ENCODE data around the gene SLC9A3.

Gene SLC9A3

DNA sequence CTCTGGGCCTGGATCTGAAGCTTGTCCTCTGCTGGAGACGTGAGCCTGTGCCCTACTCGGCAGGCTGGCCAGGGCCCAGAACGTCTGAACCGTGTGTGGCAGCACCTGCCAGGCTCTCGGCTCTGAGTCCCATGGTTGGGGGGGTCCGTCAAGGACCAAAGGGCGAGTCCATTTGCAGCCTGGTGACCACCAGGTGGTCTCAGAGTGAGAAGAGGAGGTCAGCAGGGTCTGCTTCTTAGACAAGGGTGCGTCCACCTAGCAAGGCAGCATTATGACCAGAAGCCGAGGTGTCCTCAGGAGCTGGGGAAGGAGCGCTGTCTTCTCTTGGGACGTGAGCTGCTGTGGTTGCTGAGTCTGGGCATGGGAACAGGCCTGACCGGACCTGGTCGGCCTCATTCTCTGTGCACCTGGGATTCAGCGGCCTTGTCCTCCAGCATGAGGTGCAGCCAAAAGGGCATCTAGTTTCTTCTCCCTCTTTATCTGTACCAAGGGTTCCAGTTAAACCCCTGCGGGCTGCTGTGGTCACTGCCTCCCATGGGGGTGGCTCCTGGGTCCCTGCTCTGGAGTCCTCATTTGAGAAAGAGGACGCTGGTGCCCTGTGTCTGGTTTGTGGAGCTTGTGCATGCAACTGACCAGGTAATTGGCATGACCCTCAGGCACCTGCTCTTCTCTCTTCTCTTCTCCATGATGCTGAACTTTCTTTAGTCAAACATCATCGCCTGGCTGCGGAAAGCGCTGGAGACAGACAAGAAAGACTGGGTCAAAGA lies 66.9 kb downstream of the SLC9A3 start:
- no peak for DNase-seq

DNA sequence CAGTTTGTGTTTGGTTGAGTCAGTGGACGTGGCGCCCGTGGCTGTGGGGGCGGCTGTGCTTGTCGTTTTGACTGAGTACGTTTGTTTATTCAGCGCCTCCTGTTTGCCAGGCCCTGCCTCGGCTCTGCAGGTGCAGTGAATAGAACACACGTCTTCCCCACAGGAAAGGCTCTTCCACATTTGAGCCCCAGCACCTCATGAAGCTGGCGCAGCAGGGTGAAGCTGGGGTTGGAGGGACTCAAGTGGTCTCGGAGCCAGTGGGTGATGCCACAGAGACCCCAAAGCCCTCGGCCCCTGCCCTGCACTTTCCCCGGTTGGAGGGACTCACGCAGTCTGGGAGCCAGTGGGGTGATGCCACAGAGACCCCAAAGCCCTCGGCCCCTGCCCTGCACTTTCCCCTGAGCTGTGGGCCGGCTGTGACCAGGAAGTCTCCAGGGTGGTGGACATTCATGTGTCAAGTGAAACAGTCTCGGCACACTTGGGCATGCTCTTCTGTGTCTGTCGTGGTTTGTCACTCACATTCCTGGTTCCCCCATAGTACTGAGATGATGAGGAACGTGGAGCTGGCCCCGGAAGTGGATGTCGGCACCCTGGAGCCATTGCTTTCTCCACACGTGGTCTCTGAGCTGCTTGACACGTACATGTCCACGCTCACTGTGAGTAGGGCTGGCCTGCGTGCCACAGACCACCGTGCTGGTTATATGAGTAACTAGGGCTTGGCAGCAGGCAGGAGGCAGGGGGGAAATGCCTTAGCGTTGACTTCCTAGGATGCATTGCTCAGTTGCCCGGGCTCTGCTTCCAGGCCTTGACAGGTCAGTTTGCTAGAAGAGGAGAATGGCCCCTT lies 67.7 kb downstream of the SLC9A3 start:
- DNase-seq, result no peak

DNA sequence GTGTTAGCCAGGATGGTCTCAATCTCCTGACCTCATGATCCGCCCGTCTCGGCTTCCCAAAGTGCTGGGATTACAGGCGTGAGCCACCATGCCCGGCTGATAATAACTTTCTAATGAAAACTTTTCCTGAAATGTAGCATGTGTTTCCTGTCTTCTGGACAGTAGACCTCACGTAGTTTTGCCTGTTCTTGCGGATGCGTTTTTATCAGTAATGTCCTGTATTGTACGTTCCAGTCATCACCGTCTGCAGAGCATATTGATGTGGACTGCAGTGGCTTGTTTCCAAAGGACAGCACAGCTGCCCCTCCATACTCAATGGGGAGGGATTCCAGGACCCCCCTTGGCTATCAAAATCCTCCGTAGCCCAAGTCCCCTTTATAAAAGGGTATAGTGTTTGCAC lies 68.4 kb downstream of the SLC9A3 start:
- DNase-seq, result no peak

DNA sequence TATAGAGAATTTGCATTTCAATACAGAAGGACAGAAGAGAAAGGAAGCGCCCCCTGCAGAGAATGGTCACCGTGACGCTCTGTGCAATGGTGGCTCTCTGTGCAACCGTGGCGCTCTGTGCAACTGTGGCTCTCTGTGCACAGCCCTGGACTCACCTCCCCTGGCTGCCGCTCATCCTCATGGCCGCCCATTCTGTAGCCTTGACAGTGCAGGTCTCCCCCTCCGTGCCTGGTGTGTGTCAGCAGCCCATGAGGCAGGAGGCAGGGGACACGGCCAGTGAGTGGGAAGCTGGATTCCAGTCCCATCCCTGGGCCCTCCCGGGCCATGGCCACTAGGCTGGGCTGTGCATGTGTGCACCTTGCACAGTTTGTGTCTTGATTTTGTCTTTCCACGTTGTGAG lies 69.3 kb downstream of the SLC9A3 start:
- DNase-seq, result no peak

DNA sequence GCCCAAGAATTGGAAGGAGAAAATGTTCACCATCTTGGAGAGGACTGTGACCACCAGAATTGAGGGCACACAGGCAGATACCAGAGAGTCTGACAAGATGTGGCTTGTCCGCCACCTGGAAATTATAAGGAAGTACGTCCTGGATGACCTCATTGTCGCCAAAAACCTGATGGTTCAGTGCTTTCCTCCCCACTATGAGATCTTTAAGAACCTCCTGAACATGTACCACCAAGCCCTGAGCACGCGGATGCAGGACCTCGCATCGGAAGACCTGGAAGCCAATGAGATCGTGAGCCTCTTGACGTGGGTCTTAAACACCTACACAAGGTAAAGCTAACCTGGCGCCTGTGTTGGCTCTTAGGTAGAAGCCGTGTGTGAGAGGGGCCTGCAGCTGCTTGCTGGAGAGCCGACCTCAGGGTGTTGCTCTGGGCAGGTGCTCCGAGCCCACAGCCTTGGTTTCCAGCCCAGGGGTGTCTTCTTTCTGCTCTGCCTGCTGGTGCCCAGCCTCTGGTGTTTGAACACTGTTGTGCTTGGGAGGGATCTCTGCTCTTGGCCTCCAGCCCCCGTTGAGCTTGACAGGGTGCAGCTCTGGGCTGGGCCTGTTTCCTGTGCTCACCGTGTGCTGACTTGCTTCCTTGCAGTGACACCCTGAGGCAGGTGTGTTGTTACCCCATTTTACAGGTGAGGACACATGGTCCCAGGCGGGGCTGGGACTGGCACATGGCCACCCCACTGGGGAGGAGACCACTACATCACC lies 70.3 kb downstream of the SLC9A3 start:
- no peak for DNase-seq

DNA sequence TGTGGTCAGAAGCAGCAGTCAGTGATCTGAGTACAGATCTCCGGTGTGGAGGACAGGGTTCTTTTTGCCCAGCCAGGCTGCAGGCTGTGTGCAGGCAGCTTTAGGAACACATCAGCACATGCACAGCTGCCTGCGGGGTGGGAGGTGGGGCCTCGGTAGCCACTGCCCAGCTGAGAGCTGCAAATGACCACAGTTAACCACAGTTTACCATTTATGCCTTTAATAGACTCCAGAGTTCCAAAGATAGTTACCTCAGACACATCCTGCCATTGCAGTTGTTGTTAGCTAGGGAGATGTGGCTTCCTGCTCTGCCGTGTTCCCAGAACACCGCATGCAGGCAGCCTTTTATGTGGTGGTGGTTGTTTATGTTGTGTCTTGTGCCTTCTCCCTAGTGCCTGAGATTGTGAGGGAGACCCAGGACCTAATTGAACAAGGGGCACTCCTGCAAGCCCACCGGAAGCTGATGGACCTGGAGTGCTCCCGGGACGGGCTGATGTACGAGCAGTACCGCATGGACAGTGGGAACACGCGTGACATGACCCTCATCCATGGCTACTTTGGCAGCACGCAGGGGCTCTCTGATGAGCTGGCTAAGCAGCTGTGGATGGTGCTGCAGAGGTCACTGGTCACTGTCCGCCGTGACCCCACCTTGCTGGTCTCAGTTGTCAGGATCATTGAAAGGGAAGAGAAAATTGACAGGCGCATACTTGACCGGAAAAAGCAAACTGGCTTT lies 71.1 kb downstream of the SLC9A3 start:
- DNase-seq, result no peak

DNA sequence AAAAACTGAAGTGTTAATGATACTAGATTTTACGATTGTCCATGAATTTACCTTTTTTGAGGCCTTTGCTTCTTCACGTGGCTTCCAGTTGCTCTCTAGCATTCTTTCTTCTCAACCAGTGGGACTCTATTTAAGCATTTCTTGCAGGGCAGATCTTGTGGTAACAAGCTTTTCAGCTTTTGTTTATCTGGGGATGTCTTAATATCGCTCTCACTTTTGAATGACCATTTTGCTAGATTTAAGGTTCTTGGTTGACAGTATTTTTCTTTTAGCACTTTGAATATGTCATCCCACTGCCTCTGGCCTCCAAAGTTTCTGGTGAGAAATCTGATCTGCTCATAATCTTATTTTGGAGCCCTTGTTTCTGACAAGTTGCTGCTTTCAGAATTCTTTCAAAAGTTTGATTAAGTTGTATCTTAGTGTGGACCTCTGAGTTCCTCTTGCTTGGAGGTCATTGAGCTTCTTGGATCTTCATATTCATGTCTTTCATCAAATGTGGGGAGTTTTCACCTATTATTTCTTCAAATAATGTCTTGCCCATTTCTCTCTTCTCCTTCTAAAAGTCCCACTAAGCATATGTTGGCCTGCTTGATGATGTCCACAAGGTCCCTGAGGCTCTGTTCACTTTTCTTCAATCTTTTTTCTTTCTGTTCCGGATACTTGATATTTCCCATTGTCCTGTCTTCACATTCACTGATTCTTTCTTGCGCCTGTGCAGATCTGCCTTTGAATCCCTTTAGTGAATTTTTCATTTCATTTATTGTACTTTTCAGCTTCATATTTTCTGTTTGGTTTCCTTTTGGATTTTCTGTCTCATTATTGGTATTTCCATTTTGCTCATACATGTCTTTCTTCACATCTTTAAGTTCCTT lies 72.4 kb downstream of the SLC9A3 start:
- no peak for DNase-seq

DNA sequence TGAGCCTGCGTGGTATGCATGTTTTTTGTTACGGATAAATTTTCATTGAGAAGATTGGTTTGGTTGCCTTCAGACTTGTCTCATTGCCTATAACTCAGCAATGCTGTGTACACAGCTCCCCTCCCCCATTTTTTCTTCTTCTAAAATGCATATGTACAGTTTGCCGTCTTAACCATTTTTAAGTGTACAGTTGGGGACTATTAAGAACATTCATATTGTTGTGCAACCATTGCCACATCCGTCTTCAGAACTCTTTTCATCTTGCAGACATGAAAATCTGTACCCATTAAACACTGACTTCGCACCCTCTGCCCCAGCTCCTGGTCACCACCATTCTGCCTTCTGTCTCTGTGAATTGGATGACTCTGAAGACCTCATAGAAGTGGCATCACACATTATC lies 75.1 kb downstream of the SLC9A3 start:
- DNase-seq, result no peak

DNA sequence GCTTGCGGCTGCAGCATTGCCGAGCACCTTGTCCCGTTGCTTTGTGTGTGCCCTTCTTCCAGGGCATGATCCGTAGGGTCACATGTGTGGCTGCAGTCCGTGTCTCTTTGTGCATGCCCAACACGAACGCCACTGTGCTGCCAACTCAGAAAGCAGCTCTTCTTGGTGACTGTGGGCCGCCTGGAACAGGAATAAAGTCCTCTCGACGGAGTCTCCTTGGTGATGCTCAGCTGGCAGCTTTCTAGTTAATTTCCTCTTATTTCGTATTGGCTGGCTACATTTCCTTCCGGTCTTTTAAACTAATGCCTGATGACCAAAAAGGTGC lies 75.5 kb downstream of the SLC9A3 start:
- no peak for DNase-seq

DNA sequence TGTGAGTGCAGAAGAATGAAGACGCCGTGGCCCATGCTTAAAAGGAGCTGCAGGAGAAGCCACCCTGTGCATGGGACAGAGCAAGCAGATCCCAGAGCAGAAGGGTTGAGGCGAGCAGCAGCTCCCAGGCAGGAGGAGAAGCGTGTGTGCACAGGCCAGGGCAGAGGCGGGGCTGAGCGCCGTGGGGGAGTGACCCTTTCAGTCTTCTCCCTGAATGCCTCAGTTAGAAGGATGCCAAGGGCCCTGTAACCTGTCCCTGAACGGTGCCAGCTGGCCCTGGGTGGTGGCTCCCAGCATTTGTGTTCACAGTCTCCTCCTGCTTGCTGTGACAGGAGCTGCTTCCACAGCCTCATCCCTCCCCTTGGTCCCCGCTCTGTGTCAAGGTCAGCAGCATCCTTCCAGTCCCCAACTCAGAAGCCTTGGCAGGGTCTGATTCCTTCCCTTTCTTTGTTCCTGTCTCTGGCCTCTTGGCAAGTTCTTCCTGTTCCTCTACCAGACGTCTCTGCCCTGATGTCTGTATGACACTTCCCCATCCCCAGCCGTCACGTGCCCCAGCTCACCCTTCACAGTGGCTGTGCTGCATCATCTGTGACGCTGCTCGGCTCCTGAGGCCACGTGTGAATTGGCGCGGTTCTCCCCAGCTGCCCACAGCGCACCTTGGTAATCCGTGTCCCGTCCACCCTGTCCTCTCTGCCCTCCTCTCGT lies 76.0 kb downstream of the SLC9A3 start:
- no peak for DNase-seq

DNA sequence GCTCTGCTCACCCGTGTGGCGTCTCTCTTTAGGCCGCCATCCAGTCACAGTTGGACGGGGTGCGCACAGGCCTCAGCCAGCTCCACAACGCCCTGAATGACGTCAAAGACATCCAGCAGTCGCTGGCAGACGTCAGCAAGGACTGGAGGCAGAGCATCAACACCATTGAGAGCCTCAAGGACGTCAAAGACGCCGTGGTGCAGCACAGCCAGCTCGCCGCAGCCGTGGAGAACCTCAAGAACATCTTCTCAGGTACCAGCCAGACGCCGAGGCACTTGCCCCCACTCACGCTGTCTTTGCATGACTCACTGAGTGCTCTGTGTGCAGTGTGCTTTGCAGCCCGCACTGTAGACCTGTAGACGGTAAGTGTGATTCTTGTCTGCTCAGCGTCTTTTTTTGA lies 76.7 kb downstream of the SLC9A3 start:
- no peak for DNase-seq

DNA sequence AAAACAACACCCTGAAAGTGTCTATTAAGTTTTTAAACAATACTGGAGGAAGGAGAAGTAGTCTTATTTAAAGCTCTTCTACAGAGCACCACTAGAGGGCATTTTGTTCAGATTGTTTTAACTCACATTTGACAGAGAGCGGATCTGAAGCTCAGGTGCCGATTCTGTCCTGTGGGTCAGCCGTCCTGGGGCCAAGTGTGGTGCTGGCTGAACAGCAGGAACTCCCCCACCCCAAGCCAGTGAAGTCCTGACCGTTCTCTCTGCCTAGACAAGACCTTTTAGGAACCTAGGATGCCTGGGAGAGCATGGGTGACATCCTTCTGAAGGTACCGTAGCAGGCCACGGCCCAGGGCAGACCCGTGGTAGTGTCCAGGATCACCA lies 77.4 kb downstream of the SLC9A3 start:
- peak; percentile 74 for DNase-seq

DNA sequence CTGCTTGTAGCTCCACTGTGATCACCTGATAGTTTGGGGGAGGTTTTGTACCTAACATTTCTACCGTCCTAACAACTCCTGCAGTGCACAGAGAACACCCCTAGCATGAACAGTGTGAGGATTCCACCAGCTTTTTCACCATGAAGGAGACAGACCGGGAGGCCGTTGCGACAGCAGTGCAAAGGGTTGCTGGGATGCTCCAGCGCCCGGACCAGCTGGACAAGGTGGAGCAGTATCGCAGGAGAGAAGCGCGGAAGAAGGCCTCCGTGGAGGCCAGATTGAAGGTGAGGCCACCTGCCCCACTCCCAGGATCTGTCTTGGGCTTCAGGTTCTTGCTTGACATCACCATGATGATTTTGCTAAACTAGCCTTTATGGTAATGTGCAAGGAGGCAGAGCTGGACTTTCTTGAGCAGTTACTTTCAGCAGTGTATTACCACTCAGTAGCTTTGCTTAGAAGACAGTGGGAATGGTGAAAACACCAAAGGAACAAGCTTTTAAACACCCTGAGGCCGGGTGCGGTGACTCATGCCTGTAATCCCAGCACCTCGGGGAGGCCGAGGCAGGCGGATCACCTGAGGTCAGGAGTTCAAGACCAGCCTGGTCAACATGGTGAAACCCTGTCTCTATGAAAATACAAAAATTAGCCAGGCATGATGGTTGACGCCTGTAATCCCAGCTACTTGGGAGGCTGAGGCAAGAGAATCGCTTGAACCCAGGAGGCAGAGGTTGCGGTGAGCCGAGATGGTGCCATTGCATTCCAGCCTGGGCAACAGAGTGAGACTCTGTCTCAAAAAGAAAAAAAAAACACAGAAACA lies 78.0 kb downstream of the SLC9A3 start:
- DNase-seq, result no peak

DNA sequence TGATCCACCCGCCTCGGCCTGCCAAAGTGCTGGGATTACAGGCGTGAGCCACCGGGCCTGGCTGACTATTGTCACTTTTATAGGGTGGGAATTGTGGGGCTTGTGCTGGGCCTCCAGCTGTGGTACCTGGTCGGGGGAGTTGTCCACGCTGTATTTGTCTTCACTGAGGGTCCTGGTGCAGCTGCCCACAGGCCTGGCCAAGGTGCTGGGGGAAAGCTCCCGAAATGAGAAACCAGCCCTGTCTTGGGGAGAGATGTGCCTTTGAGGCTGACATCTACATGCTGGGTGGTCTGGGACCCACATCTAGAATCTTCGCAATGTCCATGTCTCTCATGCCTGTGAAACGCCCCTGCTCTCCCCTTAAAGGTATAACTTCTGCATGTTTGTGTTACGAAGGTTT lies 78.7 kb downstream of the SLC9A3 start:
- DNase-seq, result no peak

DNA sequence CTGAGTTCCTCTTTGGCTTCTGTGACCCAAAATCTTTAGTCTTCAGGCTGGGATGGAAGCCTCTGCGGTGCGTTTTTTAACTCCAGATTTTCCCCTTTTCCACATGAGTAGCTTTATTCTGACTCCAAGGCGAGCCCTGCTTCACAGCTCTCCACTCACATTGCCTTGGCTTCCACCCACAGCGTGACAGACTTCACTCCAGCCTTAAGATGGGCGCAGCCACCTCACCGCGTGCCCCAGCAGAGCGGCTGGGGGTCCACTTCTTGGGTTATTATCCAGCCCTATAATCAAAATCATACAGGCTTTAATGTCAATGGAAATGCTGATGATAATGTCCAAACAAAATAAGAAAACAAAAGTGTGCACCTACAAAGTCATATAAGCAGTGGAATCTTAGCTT lies 80.0 kb downstream of the SLC9A3 start:
- no peak for DNase-seq

DNA sequence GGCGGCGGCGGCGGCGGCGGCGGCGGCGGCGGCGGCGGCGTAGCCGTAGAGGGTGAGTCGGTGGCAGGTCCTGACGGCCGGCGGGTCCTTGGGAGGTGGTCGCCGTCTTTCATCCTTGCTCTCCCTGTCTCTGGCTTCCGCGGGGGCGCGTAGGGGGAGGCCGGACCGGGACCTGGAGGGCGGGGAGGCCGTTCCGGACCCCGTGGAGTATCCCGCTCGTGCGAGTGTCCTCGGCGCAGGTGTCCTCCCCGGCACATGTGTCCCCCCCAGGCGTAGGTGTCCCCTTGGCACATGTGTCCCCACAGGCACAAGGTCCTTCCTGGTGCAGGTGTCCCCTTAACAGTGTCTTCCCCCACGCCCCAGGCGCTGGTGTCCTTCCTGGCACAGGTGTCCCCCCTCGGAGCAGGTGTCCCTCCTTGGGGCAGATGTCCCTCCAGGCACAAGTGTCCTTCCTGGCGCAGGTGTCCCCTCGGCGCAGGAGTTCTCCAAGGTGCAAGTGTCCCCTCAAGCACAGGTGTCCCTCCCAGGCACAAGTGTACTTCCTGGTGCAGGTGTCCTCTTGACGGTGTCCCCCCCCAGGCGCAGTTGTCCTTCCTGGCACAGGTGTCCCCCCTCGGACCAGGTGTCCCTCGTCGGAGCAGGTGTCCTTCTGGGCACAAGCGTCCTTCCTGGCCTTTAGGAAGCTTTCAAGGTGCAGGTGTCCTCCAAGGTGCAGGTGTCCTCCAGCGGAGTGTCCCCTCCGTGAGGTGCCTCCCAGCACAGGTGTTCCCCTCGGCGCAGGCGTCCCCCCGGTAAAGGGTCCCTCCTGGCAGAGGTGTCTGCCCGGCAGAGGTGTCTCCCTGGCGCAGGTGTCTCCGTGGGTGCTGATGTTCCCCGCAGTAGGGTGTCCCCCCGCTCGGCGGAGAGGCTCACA lies 80.8 kb downstream of the SLC9A3 start:
- DNase-seq, result no peak

DNA sequence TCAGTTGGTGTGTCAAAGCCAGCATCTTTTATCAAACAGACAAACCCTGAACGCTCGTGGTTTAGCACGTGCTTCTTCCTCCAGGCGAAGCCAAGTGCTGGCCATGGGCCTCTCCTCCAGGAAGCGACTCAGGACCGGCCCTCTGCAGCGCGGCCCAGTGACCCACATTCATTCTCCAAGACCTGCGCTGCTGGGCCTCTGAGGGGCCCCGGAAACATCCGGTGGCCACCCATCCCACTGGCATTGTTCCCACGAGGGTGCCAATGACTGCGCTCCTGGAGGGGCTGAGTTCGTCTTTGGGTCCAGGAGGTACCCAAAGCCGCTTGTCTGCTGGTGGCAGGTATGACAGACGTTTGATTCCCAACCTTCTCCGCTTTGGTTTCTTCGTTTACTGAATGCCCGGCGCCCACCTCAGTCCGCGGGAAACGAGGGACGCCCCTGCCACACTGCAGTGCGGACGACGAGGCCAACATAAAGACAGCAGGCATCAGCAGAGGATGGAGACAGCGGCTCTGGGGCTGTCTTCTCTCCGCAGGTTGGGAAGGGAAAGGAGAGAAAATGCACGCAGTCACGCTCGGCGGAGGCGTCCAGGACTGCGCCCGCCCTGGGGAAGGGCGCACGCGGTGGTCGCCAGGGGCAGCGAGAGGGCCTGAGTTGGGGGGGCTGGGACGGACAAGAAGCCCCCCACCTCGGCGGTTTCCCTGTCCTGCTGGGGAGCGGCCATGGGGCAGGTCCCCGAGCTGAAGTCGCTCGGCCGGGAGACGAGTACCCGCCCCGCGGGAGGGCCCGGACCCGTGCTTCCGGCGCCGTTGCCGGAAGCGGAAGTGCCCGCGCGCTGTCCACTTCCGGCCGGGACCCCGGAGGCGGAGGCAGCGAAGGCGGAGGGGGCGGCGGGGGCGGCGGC lies 81.7 kb downstream of the SLC9A3 start, which contains the start of gene EXOC3:
Gene EXOC3 (plus strand): TSS at position 842 of the 904 bp plus-strand sequence. CDS start 3,030 bp downstream, outside the sequence.
- DNase-seq, result peak; percentile 25

DNA sequence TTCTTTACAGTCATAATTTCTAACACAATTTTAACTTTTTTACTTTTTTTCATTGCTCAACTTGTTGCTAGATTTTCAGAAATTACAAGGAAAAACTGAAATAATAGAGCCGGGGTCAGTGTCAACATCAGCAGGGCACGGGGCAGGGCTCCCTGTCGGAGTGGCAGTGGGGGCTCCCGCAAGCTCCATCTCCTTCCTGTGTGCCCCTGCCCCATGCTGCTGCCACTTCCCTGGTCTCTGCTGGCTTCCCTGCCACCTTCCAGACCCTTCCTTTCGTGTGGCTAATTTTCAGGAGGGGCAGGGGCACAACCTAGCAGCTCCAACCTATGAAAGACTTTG lies 82.3 kb downstream of the SLC9A3 start:
- no peak for DNase-seq
